CD14-positive monocyte (primary cell): ENCODE results near the gene LIMCH1. TPM values are rescaled to one million over a fixed set of nuclear protein-coding genes. Genes with fewer than 3 reads are reported as not detected.

Experiments
- DNase-seq, 3 donors: peaks; one replicate each; pipeline ENCODE4 v3.0.0-alpha.2; 2011 to 2022
- H2AFZ ChIP-seq: 2 replicates; pipeline ENCODE4 v1.6.0; 2012; ENCODE audit warnings: mild to moderate bottlenecking, low read depth, low read length, inconsistent platforms; ENCODE audit not compliant: insufficient read depth, poor library complexity, severe bottlenecking
- H3K27ac ChIP-seq, 2 donors: 1 replicate in 1 of 2; 2 replicates in 1 of 2; pipeline ENCODE4 v1.5.1; 2012 to 2013; ENCODE audit warnings: low read length in 2 of 2, control low read depth in 1 of 2, inconsistent platforms in 1 of 2, low read depth in 1 of 2, mild to moderate bottlenecking in 1 of 2
- H3K27me3 ChIP-seq, 2 donors: one replicate each; pipeline versions ENCODE4 v1.6.0 to v1.6.1; 2011 to 2013; ENCODE audit warnings: low read length in 2 of 2; ENCODE audit not compliant: control insufficient read depth in 2 of 2, insufficient read depth in 2 of 2
- H3K36me3 ChIP-seq, 2 donors: replicated peaks in 1 of 2; 1 replicate in 1 of 2; 2 replicates in 1 of 2; pipeline versions ENCODE4 v1.5.1 to v1.6.1; 2012 to 2013; ENCODE audit warnings: low read length in 2 of 2, control low read depth in 1 of 2, inconsistent platforms in 1 of 2, mild to moderate bottlenecking in 1 of 2; ENCODE audit not compliant: insufficient read depth in 2 of 2, control insufficient read depth in 1 of 2
- H3K4me1 ChIP-seq, 2 donors: 1 replicate in 1 of 2; 2 replicates in 1 of 2; pipeline versions ENCODE4 v1.5.1 to v1.6.1; 2012 to 2013; ENCODE audit warnings: low read length in 2 of 2, control low read depth in 1 of 2, inconsistent platforms in 1 of 2, mild to moderate bottlenecking in 1 of 2, moderate library complexity in 1 of 2; ENCODE audit not compliant: insufficient read depth in 2 of 2, control insufficient read depth in 1 of 2
- H3K4me2 ChIP-seq: replicated peaks from 2 replicates; pipeline ENCODE3; 2012; ENCODE audit warnings: low read length, moderate library complexity, mild to moderate bottlenecking; ENCODE audit not compliant: poor library complexity, severe bottlenecking; ENCODE audit errors: extremely low read depth
- H3K4me3 ChIP-seq, 3 experiments: fragments of 200-600 bp in 1 of 3; sonication (generic) in 1 of 3; replicated peaks in 1 of 3; 1 replicate in 2 of 3; 2 replicates in 1 of 3; pipeline ENCODE4 v1.5.1; 2011 to 2013; ENCODE audit warnings: low read length in 3 of 3, mild to moderate bottlenecking in 3 of 3, control low read depth in 2 of 3, low read depth in 2 of 3, inconsistent platforms in 1 of 3, moderate library complexity in 1 of 3
- H3K79me2 ChIP-seq: 2 replicates; pipeline ENCODE4 v1.6.0; 2012; ENCODE audit warnings: mild to moderate bottlenecking, control low read depth, inconsistent platforms, low read length, moderate library complexity; ENCODE audit not compliant: insufficient read depth
- H3K9ac ChIP-seq: 2 replicates; pipeline ENCODE4 v1.6.0; 2017; ENCODE audit warnings: low read length, mild to moderate bottlenecking; ENCODE audit not compliant: insufficient read depth, poor library complexity, severe bottlenecking
- H3K9me3 ChIP-seq, 2 donors: replicated peaks in 1 of 2; 1 replicate in 1 of 2; 2 replicates in 1 of 2; pipeline versions ENCODE4 v1.5.1 to v1.6.1; 2012 to 2013; ENCODE audit warnings: low read length in 2 of 2, control low read depth in 1 of 2; ENCODE audit not compliant: control insufficient read depth in 1 of 2, insufficient read depth in 1 of 2
- H4K20me1 ChIP-seq: 2 replicates; pipeline ENCODE4 v1.6.0; 2012; ENCODE audit warnings: mild to moderate bottlenecking, low read length, control low read depth, moderate library complexity; ENCODE audit not compliant: insufficient read depth
- H3K27ac Mint-ChIP-seq, 7 donors: one replicate each; pipeline ENCODE4 v1.8.0; 2020; ENCODE audit warnings: mild to moderate bottlenecking in 7 of 7, mixed read lengths in 7 of 7, moderate library complexity in 6 of 7, inconsistent platforms in 2 of 7
- H3K27me3 Mint-ChIP-seq, 3 donors: one replicate each; pipeline ENCODE4 v1.8.0; 2021 to 2022; ENCODE audit warnings: low read depth in 3 of 3, mild to moderate bottlenecking in 3 of 3, mixed read lengths in 3 of 3, moderate library complexity in 3 of 3, inconsistent platforms in 1 of 3
- H3K36me3 Mint-ChIP-seq, 2 donors: one replicate each; pipeline ENCODE4 v1.8.0; 2020; ENCODE audit warnings: mixed read lengths in 2 of 2, inconsistent platforms in 1 of 2, mild to moderate bottlenecking in 1 of 2
- H3K4me1 Mint-ChIP-seq: one replicate; pipeline ENCODE4 v1.8.0; 2020; ENCODE audit warnings: mild to moderate bottlenecking, mixed read lengths
- H3K4me3 Mint-ChIP-seq, 2 donors: one replicate each; pipeline ENCODE4 v1.8.0; 2020; ENCODE audit warnings: mild to moderate bottlenecking in 2 of 2, mixed read lengths in 2 of 2, moderate library complexity in 1 of 2
- H3K9me3 Mint-ChIP-seq, 7 donors: one replicate each; pipeline ENCODE4 v1.8.0; 2020 to 2022; ENCODE audit warnings: mixed read lengths in 7 of 7, mild to moderate bottlenecking in 6 of 7, moderate library complexity in 6 of 7, inconsistent platforms in 2 of 7
- WGBS: methylation state at CpG from one replicate; pipeline ENCODE4 v1.1.5; 2013; ENCODE audit warnings: missing lambda C conversion rate; ENCODE audit not compliant: insufficient coverage; 5-methylcytosine and 5-hydroxymethylcytosine counted together
- intact Hi-C, 2 donors: fragments of 100-400 bp; cut with micrococcal nuclease; formaldehyde crosslinking; loops; one replicate each; pipeline versions ENCODE4 v1.15.0 to v1.15.1; 2023
- polyA plus RNA-seq, 3 donors: library from polyadenylated mRNA; depleted of rRNA in 1 of 3; unstranded in 2 of 3; stranded (reverse) in 1 of 3; fragments of 300-500 nt in 2 of 3; fragments of >200 nt in 1 of 3; fragmentation: Illumina TruSeq in 2 of 3; gene quantifications; 1 replicate in 2 of 3; 2 replicates in 1 of 3; pipeline ENCODE4 v1.2.3, GENCODE V29; 2012 to 2021
- TF ChIP-seq, protein P1 (sequence below): fragments of 200-600 bp; IDR thresholded peaks from one replicate; pipeline ENCODE4 v1.8.0; 2022; ENCODE audit warnings: antibody characterized with exemption, mild to moderate bottlenecking

The LIMCH1 gene
- polyA plus RNA-seq, 3 donors = 0.25 to 0.64 (median 0.32) TPM

DNA sequence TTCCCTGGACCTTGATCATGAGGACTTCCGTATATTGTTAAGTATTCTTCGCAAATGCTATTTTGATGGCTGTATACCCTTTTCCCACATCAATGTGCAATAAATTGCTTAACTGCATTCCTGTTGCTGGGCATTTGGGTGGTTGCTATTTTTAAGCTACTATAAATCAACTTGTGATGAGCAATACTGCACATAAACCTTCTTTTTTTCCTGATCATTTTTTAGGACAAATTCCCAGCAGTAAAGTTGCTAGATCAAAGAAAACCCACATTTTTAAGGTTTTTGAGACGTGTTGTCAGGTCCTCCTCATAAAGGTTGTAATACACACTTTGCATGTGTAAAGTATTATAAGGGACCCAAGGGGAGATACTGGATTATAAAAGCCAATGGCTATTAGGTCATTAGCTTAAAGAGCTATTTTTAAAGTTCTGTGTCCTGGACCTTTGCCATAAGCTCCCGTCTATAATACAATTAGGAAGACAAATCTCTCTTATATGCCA, 35.6 kb downstream of the LIMCH1 start:
- Histone ChIP-seq H3K9me3 (no peaks in the 10 kb centered on the region), H3K36me3 (no peaks in the 10 kb centered on the region), H3K9ac (no peak overlapping the region), H3K27ac (no peak overlapping the region), H3K27me3 (no peaks in the 10 kb centered on the region), H3K4me3 (no peak overlapping the region), H4K20me1 (no peaks in the 10 kb centered on the region), H2AFZ (no peak overlapping the region), H3K79me2 (no peaks in the 10 kb centered on the region), H3K4me2 (no peak overlapping the region), H3K4me1 (no peaks in the 10 kb centered on the region)
- no peak for DNase-seq
- H3K9me3 Mint-ChIP-seq = peaks cover 0 to 4% (median 0%) of the 10 kb centered on the region in 7 donors
- TF ChIP-seq, protein P1, sequence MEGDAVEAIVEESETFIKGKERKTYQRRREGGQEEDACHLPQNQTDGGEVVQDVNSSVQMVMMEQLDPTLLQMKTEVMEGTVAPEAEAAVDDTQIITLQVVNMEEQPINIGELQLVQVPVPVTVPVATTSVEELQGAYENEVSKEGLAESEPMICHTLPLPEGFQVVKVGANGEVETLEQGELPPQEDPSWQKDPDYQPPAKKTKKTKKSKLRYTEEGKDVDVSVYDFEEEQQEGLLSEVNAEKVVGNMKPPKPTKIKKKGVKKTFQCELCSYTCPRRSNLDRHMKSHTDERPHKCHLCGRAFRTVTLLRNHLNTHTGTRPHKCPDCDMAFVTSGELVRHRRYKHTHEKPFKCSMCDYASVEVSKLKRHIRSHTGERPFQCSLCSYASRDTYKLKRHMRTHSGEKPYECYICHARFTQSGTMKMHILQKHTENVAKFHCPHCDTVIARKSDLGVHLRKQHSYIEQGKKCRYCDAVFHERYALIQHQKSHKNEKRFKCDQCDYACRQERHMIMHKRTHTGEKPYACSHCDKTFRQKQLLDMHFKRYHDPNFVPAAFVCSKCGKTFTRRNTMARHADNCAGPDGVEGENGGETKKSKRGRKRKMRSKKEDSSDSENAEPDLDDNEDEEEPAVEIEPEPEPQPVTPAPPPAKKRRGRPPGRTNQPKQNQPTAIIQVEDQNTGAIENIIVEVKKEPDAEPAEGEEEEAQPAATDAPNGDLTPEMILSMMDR = no peak
- no peak overlapping the region for H3K4me3 Mint-ChIP-seq
- intact Hi-C loops = no loop called here
- no peaks in the 10 kb centered on the region for H3K36me3 Mint-ChIP-seq
- peaks cover 7% of the 10 kb centered on the region for H3K4me1 Mint-ChIP-seq
- 100% methylated on average over 2 of the region's 4 CpGs for WGBS
- no peak overlapping the region for H3K27ac Mint-ChIP-seq
- peaks cover 0 to 4% (median 0%) of the 10 kb centered on the region in 3 donors for H3K27me3 Mint-ChIP-seq

DNA sequence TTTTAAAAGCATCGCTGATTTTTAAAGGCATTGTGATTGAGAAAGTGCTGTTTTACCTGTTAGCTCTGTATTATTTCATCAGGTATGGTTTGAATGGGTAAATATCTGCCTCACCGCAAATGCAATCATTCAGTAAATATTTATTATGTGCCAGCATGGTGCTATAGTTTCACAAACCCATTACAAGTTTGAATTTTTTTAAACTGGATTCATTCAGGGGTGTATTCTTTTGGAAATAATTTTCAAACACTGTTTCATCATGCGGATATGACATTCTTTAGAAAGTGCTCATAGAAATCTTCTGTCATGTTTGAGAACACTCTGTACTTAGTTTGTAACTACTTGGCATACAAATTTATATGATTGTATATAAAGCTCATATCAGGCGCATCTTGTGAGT, 37.2 kb downstream of the LIMCH1 start:
- Histone ChIP-seq H4K20me1 (no peaks in the 10 kb centered on the region), H2AFZ (no peak overlapping the region), H3K9ac (no peak overlapping the region), H3K4me2 (no peak overlapping the region), H3K79me2 (no peaks in the 10 kb centered on the region), H3K4me3 (no peak overlapping the region), H3K36me3 (no peaks in the 10 kb centered on the region), H3K27ac (no peak overlapping the region), H3K9me3 (no peaks in the 10 kb centered on the region), H3K27me3 (no peaks in the 10 kb centered on the region), H3K4me1 (no peaks in the 10 kb centered on the region)
- Mint-ChIP-seq H3K4me3 (no peak overlapping the region), H3K36me3 (no peaks in the 10 kb centered on the region), H3K27ac (no peak overlapping the region), H3K27me3 (peaks cover 0 to 4% (median 0%) of the 10 kb centered on the region in 3 donors), H3K4me1 (peaks cover 7% of the 10 kb centered on the region), H3K9me3 (peaks cover 0 to 4% (median 0%) of the 10 kb centered on the region in 7 donors)
- DNase-seq = no peak
- 100% methylated on average over 1 of the region's 4 CpGs for whole genome bisulfite sequencing
- TF ChIP-seq, protein P1 = no peak
- intact Hi-C loops = no loop called here
